GM10266 (cell line): Measurements from ENCODE around the gene TMEM164.

Experiments used
- DNase-seq: peaks from one replicate; pipeline ENCODE4 v3.0.0; 2012; ENCODE audit errors: extremely low spot score
- TF ChIP-seq, protein P1 (sequence below): IDR thresholded peaks from 2 replicates; pipeline ENCODE4 v1.5.1; 2012; ENCODE audit warnings: mild to moderate bottlenecking, low read depth; ENCODE audit not compliant: control insufficient read depth, insufficient read depth; ENCODE audit errors: missing control alignments

TMEM164 gene

DNA sequence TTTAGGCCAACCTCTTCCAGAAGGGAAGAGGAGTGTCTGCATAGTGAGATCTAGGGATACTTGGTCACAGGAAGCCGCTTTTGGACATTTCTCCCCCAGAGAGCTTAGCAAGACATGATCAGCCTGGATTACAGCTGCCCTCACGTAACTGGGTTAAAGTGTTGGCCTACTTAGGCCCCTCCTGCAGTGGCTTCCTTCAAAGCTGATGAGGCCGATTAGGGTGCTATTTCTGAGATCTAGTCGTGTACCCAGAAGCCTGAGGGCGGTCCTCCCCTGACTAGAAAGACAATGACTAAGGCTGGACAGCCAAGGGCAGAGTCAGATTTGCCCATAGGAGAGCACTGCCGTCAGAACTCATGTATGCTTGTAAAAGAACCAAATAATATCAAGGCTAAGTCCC, 180.0 kb downstream of the TMEM164 start:
- no peak for DNase-seq
- TF ChIP-seq, protein P1, sequence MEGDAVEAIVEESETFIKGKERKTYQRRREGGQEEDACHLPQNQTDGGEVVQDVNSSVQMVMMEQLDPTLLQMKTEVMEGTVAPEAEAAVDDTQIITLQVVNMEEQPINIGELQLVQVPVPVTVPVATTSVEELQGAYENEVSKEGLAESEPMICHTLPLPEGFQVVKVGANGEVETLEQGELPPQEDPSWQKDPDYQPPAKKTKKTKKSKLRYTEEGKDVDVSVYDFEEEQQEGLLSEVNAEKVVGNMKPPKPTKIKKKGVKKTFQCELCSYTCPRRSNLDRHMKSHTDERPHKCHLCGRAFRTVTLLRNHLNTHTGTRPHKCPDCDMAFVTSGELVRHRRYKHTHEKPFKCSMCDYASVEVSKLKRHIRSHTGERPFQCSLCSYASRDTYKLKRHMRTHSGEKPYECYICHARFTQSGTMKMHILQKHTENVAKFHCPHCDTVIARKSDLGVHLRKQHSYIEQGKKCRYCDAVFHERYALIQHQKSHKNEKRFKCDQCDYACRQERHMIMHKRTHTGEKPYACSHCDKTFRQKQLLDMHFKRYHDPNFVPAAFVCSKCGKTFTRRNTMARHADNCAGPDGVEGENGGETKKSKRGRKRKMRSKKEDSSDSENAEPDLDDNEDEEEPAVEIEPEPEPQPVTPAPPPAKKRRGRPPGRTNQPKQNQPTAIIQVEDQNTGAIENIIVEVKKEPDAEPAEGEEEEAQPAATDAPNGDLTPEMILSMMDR, result no peak

DNA sequence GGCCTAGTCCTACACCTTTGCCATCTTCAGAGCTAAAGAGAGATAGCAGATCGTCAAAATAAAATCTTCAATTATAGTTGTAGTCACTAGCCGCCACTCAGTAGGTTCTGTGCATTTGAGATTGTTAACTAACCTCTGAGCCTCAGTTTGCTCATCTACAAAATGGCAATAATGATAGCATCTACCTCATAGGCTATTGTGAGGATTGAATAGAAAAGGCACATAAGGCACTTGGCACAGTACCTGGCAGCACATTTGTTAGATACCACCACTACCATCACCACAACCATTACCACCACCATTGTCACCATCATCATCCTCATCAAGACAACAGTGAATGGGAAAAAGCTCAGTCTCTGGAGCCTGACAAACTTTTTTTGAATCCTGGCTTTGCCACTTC, 180.4 kb downstream of the TMEM164 start:
- DNase-seq, result no peak
- TF ChIP-seq, protein P1, result no peak

DNA sequence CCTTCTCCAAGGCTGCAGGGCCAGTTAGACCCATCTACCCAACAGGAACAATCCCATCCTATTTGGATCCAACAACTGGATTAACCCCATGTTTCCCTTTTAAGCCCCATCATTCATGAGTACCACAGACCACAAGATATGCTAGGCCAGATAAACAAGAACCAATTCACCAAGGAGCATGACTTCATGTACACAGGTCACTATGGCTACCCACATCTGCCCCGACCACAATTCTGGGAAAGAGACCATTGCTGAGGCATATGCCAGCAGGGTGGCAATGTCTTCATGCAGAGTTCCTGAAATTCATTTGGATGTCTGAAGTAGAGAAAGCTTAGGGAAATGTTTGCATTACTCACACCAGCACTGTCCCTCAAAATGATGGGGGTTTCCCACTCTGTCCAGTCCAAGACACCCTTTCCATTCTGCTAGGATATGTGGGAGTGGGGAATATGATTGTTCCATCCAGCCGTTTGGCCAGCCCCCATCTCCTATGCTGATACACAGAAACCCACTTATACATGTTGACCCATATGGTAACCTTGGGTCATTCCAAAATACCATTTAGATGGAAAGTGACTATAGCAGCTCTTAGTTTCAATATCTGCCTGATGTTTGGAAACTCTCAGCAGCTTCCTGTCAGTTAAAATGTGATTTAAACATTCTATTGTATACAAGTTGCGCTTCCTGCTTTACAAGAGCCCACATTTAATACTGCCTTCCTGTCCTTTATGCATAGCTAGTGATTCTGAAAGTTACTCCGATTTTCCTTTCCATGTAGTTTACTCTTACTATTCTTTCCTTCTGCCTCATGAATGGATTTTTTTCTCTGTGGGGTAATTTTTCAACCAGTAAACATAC, 186.0 kb downstream of the TMEM164 start:
- no peak for DNase-seq
- TF ChIP-seq, protein P1, result no peak

DNA sequence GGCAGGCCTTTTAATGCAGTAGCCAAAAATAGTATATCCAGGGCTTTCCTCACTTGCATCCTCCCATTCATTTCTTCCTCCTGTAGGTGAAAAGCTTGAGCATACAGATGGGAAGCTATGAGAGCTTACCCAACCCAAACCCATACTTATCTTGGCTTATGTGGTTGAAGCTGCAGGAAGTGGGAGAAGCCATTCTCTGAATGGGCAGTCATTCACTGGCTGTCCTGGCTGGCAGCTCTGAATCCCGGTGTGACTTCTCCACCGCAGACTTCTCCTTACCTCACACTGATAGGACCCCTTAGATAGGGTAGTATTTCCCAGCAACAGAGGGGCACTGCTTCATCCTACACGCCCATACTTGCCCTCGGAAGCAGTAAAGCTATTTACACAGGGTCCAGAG, 189.6 kb downstream of the TMEM164 start:
- no peak for DNase-seq
- TF ChIP-seq, protein P1, result no peak

DNA sequence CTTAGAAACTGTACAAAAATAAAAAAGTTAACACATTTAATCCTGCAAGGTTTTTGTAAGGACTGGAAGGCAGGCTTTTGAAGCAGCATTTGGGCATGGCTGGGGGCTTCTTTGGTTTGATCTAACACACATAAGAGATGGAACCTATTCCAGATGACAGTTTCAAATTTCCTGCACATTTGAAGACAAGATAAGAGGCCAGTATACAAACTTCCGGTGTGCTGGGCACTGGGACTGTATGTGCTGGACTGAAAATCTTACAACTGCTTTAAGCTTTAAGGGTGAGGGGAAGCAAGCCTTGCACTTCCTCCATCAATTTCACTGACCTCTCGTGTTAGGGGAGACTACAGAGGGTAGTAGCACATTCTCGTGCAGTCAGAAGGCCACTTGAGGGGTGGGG, 192.1 kb downstream of the TMEM164 start:
- TF ChIP-seq, protein P1, result no peak
- no peak for DNase-seq

DNA sequence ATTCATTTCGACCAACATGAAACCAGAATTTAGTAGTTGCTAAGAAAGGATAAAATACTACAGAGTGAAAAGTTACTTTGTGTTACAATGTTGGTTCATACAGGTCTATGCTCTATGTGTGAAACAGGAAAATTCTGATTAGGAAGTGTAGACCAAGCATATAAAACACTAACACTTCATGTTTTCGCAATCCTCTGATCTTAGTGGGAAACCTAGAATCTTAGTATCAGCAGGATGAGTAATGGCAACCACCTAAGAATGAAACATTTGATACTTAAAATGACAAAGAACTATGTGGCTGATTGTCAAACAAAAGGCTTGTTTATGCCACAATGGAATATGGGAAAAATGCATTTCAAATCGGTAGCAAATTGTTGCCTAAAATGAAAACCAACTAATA, 198.9 kb downstream of the TMEM164 start:
- no peak for DNase-seq
- TF ChIP-seq, protein P1, result no peak

DNA sequence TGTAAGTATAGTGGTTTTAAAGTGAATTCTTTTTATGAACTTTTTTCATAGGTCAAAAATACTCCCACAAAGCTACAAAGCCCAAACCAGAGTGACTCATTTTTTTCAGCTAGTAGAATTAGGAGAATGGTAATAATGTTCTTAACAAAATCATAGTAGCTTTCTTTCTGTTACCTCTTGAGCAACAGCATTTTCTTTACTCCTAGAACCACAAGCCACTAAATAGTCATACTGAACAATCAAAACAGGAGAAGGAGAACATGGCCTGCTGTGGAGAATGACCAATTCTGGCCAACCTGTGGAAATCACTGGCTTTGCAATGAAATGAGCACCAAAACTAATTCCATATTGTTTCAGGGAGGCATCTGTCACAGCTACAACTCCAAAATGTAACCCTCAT, 202.1 kb downstream of the TMEM164 start:
- TF ChIP-seq, protein P1, result no peak
- no peak for DNase-seq
